Occipital lobe (tissue), 2 donors: ENCODE measurements around the gene CGB8. TPM values are rescaled to one million over a fixed set of nuclear protein-coding genes. Genes with fewer than 3 reads are reported as not detected.
"Not testable (repeated sequence)": the region's sequence is repeated elsewhere in the genome, so short reads cannot be mapped to it uniquely, and the experiment has no call there.

Experiments
- DNase-seq: peaks from one replicate; lab custom pipeline; 2025; lab: John Stamatoyannopoulos, UW
- total RNA-seq: library from RNA; depleted of rRNA; stranded (reverse); fragments of >200 nt; gene quantifications from one replicate; pipeline ENCODE4 v1.2.3, GENCODE V29; 2014

CGB8 gene
- total RNA-seq, 1 donor from 2014 or later = not detected

DNA sequence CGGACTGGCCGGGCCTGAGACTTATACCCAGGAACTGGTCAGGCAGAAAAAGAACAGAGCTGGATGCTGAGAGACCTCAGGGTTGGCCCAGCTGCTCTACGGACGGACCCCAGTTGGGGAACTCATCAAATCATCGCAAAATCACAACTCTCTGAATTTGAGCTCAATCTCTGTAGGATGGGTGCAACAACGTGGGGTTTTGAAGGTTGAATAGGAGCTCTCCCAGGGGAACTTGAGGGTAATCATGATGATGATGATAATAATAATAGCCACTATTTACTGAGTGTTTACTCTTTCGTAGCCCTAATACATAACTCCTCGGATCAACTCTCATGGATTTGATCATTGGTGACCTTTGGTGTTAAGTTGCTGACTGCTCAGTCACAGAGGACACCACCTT, 18.6 kb downstream of the CGB8 start:
- DNase-seq = not testable (repeated sequence)

DNA sequence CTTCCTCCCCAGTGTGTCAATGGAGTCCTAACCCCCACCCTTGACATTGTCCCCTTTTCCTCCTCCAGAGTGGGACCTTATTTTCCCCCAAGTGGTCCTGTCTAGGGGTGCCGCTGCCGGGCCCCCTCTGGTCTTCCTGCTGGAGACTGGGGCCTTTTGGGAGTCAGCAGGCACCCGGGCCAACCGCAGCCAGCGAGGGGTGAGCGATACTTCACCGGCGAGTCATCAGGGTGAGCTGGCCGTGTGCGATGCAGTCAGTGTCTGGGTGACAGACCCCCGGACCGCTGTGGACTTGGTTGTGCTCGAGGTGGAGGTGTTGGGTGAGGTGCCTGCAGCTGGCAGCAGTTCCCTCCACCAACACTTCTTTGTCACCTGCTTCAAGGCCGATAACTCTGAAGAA, 19.2 kb downstream of the CGB8 start:
- not testable (repeated sequence) for DNase-seq

DNA sequence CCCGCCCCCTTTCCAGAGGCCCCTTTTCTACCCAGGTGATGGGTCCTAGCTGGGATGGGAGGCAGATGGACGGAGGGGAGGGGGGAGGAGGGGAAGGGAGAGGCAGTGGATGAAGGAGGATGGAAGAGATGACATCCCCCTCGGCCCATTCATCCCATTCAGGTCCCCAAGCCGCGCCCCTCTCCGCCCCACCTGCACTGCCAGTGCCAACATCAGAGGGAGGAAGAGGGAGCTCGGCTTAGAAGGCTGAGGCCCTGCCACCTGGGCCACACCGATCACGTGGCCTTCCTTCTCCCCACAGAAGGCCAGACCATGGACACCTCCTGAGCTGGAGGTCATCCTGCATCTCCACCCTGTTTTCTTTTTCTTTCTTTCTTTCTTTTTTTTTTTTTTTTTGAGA, 20.2 kb downstream of the CGB8 start:
- not testable (repeated sequence) for DNase-seq

DNA sequence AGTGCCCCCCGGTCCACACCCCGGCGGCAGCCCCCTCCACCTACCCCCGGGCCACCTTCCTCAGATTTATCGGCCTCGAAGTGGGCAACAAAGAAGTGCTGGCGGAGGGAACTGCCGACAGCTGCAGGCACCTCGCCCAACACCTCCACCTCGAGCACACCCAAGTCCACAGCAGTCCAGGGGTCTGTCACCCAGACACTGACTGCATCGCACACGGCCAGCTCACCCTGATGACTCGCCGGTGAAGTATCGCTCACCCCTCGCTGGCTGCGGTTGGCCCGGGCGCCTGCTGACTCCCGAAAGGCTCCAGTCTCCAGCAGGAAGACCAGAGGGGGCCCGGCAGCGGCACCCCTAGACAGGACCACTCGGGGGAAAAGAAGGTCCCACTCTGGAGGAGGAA, 23.3 kb downstream of the CGB8 start:
- not testable (repeated sequence) for DNase-seq

DNA sequence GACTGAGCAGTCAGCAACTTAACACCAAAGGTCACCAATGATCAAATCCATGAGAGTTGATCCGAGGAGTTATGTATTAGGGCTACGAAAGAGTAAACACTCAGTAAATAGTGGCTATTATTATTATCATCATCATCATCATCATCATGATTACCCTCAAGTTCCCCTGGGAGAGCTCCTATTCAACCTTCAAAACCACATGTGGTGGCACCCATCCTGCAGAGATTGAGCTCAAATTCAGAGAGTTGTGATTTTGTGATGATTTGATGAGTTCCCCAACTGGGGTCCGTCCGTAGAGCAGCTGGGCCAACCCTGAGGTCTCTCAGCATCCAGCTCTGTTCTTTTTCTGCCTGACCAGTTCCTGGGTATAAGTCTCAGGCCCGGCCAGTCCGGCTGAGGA, 23.8 kb downstream of the CGB8 start:
- DNase-seq = not testable (repeated sequence)

DNA sequence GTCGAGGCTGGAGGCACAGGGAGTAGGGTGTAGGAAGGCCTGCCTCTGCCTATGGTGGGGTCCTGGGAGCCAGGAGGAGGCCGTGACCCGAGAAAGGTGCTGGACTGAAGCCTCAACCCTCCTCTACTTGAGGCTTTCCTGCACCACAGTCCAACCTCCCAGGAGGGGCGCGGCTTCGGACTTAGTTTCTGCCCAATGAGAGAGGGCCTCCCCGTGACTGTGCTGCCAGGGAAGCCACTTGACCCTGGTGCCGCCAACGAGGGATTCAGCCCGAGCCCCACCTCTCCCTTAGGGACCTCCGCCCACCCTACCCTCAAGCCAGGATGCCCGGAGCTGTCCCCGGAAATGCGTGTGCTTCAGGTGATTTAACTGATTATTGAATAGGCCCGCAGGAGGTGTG, 24.7 kb downstream of the CGB8 start, which contains the start of gene CGB3:
CGB3 (minus strand) TSS at position 101 of the 400 bp plus-strand sequence. CDS start 362 bp downstream, outside the sequence.
- DNase-seq = not testable (repeated sequence)

DNA sequence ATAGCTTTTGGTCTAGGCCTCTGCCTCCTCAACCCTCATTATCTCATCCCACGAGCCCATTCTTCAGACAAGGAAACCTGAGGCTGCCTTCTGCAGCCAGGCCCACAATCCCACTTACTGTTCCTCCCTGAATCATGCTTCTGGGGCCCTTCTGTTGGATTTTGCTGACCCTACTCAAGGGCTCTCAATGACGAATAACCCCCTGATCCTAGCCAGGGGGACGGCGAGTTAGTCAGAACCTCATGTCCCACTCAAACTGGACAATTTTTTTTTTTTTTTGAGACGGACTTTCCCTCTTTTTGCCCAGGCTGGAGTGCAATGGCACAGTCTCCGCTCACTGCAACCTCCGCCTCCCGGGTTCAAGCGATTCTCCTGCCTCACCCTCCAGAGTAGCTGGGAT, 26.8 kb downstream of the CGB8 start:
- no peak for DNase-seq

DNA sequence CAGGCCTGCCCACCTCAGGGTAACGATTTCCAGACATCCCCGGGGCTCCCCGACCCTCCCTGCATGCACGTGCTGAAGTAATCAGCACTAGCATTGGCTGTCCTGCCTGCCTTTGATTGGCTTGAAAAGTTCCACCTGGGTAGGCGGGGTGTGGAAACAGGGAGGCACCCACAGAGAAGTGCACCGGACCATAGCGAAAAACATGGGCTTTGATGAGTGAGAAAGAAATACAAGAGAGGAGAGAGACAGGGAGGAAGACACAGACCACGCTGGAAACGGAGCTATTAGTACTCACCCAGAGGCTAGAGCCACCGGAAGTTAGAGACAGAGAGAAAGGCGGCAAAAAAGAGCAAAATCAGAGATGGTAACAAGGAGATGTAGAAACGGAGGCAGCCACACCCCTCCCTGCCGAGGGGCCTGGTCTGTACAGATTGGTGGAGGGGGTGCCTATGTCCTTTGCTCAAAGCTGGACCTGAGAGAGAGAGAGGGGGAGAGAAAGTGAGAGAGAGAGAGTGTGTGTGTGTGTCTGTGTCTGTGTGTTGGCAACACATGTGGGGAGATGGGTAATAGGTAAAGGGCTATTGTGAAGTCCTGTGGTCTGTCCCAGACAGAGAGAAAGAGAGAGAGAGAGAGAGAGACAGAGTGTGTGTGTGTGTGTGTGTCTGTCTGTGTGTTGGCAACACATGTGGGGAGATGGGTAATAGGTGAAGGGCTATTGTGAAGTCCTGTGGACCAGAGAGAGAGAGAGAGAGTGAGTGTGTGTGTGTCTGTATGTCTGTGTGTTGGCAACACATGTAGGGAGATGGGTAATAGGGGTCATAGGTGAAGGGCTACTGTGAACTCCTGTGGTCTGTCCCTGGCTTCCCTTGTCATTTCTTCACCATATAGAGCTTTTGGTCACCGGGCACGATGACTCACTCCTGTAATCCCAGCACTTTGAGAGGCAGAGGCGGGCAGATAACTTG, 27.7 kb downstream of the CGB8 start:
- DNase-seq = no peak

DNA sequence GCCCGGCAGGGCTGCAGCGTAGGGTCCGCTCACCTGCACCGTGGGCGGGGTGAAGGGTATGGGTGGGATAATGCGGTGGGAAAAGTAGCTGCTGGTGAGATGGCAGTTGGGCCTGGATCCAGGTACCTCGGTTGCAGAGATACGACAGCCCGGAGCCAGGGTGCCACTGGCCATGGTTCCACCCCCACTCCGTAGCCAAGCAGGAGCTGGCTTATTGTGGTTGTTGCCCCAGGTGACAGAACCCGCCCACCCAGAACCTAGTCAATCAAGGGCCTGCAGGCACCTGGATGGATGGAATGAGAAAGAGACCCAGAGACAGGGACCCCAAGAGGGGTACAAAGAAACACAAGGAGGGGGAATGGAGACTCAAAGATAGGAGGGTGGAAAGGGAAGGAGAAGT, 28.6 kb downstream of the CGB8 start:
- DNase-seq = no peak

DNA sequence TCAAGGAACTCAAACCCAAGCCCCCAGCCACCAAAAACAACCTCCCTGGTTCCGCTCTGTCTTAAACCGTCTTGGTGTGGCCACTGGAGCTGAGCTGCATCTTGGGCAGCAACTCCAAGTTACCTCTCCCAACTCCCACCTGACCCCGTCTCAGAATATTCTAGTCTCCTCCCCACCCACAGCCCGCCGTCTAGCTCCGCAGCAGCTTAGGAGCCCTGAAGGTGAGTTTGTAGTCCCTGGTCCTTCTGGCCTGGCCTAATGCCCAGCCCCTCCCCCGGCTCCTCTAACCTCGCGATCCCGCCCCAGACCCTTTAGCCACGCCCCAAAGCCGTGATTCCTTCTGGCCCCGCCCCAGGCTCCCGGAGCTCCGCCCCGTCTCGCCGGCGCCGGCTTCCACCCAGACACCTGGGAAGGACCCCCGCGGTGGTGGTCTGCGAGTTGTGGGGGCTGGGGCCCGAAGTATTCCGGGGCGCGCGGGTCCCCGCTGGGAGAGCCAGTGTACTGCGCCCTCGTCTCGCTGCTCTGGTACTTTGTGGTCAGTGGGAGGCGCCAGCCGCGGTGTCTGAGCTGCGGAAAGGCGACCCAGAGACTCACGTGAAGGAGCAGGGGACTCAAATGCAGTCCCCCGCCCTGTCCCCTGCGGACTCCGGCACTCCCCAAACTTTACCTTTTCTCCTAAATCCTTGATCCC, 29.5 kb downstream of the CGB8 start:
- no peak for DNase-seq

DNA sequence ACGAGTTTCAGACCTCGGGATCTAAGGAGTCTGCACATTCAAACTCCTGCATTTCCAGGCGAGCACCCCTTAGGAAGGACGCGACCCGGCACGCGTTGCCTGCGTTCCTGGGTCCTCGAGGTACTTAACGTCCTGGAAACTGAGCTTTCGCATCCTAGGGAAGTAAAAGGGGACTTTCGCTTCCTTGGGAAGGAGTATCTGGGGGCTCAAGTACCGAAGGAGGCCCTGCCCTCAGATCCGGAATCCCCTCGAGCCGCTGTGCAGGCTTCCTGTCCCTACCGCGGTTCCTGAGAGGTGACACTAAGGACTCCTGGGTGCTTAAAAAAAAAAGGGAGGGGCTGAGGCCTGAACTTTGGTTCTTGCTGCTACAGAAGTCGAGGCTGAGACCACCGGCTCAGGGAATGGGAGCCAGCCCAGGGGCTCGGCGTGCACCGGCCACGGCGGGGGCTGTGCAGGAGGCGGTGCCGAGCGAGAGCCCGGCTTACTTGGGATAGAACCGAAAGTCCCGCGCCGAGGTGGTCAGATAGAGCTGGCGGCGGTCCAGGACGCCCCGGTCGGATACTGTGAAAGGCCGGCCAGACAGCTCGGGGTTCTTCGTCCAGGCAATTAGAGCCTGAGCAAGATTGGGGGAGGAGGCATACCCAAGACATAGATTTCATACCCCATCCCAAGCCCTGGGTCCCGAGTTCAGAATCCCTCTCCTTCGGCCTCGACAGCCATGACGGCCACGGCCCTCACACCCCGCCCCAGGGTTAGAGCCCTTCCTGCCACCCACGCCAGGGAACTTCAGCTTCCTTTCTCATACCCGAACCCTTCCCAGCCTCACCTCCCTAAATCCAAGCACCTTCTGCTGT, 30.3 kb downstream of the CGB8 start:
- DNase-seq = not testable (repeated sequence)

DNA sequence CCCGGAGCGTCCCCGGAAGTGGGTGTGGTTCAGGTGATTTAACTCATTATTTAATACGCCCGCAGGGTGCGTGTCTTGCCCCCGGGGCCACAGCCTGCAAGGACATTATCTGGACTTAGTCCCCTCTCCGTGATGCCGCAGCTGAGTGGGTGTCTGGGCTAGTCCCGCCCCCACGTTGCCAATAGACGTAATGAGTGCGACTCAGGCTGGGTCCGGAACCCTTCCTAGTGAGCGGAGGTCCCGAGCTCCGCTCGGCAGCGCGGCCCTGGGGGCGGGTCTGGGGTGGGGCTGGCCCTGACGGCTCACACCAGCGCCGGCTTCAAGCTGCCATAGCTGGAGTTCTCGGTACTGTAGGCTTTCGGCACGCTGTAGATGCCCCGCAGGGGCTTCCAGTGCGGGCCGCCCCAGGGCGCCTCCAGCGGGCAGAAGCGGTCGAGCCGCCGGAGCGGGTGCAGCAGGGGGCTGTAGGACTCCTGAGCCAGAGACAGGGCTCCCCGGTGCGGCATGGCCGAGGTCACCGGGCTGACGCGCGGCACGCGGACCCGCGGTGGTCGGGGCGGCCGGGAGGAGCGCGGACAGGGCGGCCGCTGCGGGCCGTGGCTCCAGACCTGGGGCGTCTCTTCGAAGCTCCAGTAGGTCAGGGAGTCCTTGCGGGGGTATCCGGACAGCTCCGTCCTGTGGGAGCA, 31.1 kb downstream of the CGB8 start:
- DNase-seq = no peak

DNA sequence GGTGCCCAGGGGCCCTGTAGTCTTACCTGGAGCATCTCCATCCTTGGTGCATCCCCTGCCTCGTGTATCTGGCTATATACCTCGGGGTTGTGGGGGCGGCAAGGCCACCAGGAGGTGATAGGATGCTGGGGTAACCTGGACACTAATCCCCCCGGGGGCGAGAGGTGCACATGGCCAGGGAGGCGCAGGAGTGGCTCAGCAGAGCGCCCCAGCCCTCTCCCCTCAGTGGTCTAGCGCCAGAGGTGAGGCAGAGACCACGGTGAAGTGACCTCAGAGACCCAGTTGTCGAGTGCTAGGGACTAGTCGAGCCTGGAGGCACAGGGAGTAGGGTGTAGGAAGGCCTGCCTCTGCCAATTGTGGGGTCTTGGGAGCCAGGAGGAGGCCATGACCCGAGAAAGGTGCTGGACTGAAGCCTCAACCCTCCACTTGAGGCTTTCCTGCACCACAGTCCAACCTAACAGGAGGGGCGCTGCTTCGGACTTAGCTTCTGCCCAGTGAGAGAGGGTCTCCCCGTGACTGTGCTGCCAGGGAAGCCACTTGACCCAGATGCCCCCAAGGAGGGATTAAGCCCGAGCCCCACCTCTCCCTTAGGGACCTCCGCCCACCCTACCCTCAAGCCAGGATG, 31.8 kb downstream of the CGB8 start, which contains the start of gene LHB:
LHB (minus strand) TSS at position 51 of the 625 bp plus-strand sequence; CDS start at position 41, 10 bp downstream.
- DNase-seq = no peak

DNA sequence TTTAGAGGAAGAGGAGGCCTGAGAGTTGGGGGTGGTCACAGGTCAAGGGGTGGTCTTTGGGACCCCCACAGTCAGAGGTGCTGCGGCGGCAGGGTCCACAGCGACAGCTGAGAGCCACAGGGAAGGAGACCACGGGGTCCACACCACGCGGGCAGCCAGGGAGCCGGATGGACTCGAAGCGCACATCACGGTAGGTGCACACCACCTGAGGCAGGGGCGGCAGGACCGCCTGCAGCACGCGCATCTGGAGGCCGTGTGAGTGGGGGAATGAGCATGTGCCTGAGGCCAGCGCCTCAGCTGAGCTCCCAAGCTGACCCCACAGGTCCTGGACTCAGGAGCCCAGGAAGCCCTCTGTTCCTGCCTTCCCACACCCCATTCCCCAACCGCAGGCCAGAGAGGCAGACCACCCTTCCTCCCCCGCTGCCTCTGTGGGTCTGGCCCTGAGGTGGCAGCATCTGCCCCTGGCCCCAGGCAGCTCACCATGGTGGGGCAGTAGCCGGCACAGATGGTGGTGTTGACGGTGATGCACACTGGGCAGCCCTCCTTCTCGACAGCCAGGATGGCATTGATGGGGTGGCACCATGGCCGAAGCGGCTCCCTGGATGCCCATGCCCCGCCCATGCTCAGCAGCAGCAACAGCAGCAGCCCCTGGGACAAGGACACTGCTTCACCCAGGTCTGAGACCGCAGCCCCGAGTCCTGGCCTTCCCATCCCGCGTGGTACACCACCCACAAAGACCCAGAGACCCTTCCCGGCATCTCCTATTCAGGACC, 32.7 kb downstream of the CGB8 start:
- DNase-seq = no peak

DNA sequence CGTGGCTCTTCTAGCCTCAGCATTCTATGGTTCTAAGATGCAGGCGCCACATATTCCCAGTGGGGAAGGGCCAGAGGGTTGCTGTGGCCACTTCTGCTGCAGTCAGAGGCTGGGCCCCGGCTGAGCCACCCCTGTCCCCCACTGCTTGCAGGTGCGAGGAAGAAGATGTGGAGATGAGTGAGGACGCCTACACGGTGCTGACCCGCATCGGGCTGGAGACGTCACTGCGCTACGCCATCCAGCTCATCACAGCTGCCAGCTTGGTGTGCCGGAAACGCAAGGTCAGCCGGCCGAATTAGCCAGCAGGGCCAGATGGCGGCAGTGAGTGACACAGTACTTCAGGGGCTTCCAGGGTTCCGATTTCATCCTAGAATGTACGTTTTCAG, 34.0 kb downstream of the CGB8 start:
- no peak for DNase-seq

DNA sequence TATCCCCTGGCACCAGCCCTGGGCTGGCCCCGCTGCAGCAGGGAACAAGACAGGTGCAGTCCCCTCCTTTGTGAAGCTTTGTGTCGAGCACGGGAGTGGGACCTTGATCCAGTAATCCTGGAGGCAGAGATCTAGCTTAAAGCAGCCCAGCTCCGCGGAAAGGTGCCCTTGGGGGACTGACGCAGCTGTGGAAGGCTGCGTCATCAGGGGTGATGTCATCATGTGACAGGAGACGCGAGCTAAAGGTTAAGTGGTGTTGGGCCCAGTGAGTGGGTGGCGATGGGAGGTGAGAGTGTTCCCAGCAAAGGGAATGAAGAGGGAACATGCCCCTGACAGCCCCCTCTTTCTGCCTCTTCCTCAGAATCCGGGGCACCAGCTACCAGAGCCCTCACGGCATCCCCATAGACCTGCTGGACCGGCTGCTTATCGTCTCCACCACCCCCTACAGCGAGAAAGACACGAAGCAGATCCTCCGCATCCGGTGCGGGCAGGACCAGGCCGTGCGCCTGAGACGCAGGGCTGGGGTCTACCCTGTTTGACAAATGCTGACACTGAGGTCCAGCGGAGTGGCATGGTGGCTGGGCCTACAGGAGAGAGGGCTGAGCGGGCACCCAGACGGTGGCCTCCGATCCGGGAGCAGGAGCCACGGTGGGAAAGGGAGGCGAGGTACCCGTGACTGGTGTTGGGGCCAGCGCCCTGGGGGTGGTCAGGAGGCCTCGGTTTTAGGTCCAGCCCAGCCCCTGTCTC, 34.6 kb downstream of the CGB8 start:
- DNase-seq = no peak

DNA sequence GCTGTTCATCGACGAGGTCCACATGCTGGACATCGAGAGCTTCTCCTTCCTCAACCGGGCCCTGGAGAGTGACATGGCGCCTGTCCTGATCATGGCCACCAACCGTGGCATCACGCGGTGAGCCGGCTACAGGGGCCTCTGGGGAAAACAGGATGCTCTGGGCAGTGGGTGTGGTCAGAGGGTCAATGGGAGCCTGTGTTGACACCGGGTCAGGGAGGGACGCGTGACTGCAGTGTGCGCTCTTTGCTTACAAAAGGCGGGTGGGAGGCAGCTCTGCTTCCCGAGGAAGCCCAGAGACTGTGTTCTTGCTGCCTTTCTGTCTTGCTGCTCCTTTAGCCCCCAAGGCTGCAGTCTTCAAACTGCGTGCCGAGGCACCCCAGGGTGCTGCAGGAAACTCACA, 37.7 kb downstream of the CGB8 start:
- DNase-seq = no peak

DNA sequence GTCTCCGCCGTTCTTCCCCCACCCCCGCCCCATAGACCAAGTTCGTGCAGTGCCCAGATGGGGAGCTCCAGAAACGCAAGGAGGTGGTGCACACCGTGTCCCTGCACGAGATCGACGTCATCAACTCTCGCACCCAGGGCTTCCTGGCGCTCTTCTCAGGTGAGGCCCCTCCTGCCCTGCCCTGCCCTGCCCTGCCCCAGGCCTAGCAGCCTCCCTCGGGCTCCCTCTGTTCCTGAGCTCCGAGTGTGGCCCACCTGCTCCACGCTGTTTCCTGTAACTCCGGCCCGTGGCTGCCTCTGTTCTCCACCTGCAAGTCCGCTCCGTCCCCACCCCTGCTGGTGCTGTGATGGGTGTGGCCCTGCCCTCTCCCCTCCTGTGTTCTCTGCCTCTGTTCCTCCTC, 38.5 kb downstream of the CGB8 start:
- no peak for DNase-seq

DNA sequence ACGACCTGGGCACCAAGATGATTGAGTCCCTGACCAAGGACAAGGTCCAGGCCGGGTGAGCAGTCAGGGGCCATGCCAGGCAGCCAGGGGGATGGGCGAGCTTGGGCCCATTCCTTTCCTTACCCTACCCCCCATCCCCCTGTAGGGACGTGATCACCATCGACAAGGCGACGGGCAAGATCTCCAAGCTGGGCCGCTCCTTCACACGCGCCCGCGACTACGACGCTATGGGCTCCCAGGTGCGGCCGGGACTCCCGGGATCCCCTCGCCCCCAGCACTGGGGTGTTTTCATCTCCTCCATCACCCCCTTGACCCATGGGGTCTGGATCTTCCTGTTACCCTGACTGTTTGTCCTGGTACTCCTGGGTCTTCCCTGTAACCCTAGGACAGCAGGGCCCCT, 39.1 kb downstream of the CGB8 start:
- no peak for DNase-seq
